CD4-positive, alpha-beta memory T cell (primary cell): ENCODE data around the gene TMEM141. TPM values are rescaled to one million over a fixed set of nuclear protein-coding genes. Genes with fewer than 3 reads are reported as not detected.

Source experiments
- CTCF ChIA-PET: fragments of 350-600 bp; sonication (Branson Sonifier 250); formaldehyde crosslinking; loops from one replicate; lab custom pipeline; 2021; ENCODE audit warnings: inconsistent platforms; ENCODE audit not compliant: partially characterized antibody; lab: Charles Lee
- POLR2A ChIA-PET: fragments of 350-600 bp; sonication (Branson Sonifier 250); formaldehyde crosslinking; loops from one replicate; lab custom pipeline; 2021; ENCODE audit not compliant: partially characterized antibody; lab: Charles Lee
- DNase-seq, 5 donors: peaks; one replicate each; pipeline versions ENCODE4 v3.0.0 to v3.0.0-alpha.2; 2020 to 2022; ENCODE audit warnings: mixed read lengths in 1 of 5
- H3K27ac ChIP-seq: one replicate; pipeline ENCODE4 v1.7.0; 2013; ENCODE audit warnings: low read depth, low read length
- H3K27me3 ChIP-seq: 2 replicates; pipeline ENCODE4 v1.7.0; 2013; ENCODE audit warnings: mild to moderate bottlenecking, low read length, moderate library complexity; ENCODE audit not compliant: insufficient read depth
- H3K36me3 ChIP-seq: 2 replicates; pipeline ENCODE4 v1.7.0; 2013; ENCODE audit warnings: mild to moderate bottlenecking, low read length, moderate library complexity; ENCODE audit not compliant: insufficient read depth
- H3K4me1 ChIP-seq: 2 replicates; pipeline ENCODE4 v1.7.0; 2013; ENCODE audit warnings: mild to moderate bottlenecking, low read length, moderate library complexity; ENCODE audit not compliant: insufficient read depth
- H3K4me3 ChIP-seq, 2 donors: one replicate each; pipeline ENCODE4 v1.7.0; 2013; ENCODE audit warnings: low read length in 2 of 2, mild to moderate bottlenecking in 1 of 2
- H3K9me3 ChIP-seq, 2 donors: one replicate each; pipeline ENCODE4 v1.7.0; 2013; ENCODE audit warnings: low read length in 2 of 2, control low read depth in 1 of 2; ENCODE audit not compliant: control insufficient read depth in 1 of 2
- H3K27ac Mint-ChIP-seq, 7 donors: one replicate each; pipeline ENCODE4 v1.8.0; 2020 to 2021; ENCODE audit warnings: mixed read lengths in 7 of 7, mild to moderate bottlenecking in 6 of 7, inconsistent platforms in 3 of 7, moderate library complexity in 3 of 7
- H3K27me3 Mint-ChIP-seq, 2 donors: one replicate each; pipeline ENCODE4 v1.8.0; 2020 to 2021; ENCODE audit warnings: mixed read lengths in 2 of 2
- H3K36me3 Mint-ChIP-seq, 2 donors: one replicate each; pipeline ENCODE4 v1.8.0; 2020 to 2021; ENCODE audit warnings: mixed read lengths in 2 of 2, inconsistent platforms in 1 of 2, mild to moderate bottlenecking in 1 of 2
- H3K4me1 Mint-ChIP-seq, 4 donors: one replicate each; pipeline ENCODE4 v1.8.0; 2020 to 2021; ENCODE audit warnings: mixed read lengths in 4 of 4, mild to moderate bottlenecking in 1 of 4
- H3K4me3 Mint-ChIP-seq, 8 donors: one replicate each; pipeline ENCODE4 v1.8.0; 2020 to 2021; ENCODE audit warnings: mixed read lengths in 8 of 8, mild to moderate bottlenecking in 7 of 8, moderate library complexity in 6 of 8, inconsistent platforms in 3 of 8
- H3K9me3 Mint-ChIP-seq, 8 donors: one replicate each; pipeline ENCODE4 v1.8.0; 2020 to 2021; ENCODE audit warnings: mixed read lengths in 8 of 8, mild to moderate bottlenecking in 5 of 8, inconsistent platforms in 3 of 8, moderate library complexity in 1 of 8
- intact Hi-C: fragments of 100-400 bp; cut with micrococcal nuclease; formaldehyde crosslinking; loops from one replicate; pipeline ENCODE4 v1.15.1; 2023
- polyA plus RNA-seq, 2 donors: library from polyadenylated mRNA; unstranded; fragments of 300-500 nt; fragmentation: Illumina TruSeq; gene quantifications; one replicate each; pipeline ENCODE4 v1.2.3, GENCODE V29; 2021
- total RNA-seq, 2 experiments: library from RNA; stranded (reverse); gene quantifications; one replicate each; pipeline ENCODE4 v1.2.3, GENCODE V29; 2021

Gene TMEM141
- total and polyA plus RNA-seq, 4 experiments from 2014 or later, result 34.3 to 53.4 (median 44.7) TPM

DNA sequence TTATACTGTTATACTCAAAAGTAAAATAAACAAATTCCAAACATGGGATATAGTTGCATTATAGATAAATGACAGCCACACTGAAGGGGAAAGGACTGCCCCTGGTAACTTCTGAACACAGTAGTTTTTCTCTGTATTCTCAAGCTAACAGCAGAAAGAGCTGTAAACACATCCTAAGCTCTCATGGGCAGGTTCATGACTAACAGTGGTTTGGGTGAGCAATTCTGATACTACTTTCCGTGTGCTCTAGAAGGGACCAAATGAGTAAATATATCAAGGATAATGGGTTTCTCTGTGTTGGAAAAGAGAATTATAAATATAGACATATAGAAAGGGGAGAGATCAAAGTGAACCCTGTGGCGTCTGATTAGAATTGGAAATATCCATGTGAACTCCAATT is 40.6 kb upstream of the TMEM141 start:
- H3K9me3 Mint-ChIP-seq, result peaks cover 3 to 24% (median 18%) of the 10 kb centered on the region in 8 donors
- H3K27ac ChIP-seq, result no peak overlapping the region
- POLR2A ChIA-PET, result no interaction called here

DNA sequence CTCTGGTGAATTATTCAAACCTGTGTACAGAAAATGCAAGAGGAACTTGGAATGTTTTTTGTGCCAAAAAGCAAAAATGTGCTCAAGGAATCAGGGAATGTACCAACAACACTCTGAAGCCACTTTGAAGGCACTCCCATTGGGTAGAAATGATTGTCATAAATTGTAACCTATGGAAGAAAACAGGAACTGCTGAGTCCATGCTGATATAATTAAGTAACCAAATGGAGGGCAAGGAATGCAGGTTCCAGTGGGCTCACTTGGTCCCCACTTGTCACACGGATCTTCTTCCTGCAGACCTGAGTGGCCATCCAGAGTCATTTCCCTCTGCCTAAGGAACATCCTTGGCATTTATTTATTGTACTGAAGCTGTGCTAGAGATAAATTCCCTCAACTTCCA is 39.9 kb upstream of the TMEM141 start:
- CTCF ChIA-PET, result interaction anchor here (0.6 kb wide), 1 partner anchor 376 kb away, joined by 4 read pairs; no protein-coding TSS in a partner anchor
- Histone ChIP-seq H3K4me1 (no peaks in the 10 kb centered on the region), H3K36me3 (no peaks in the 10 kb centered on the region), H3K27me3 (no peaks in the 10 kb centered on the region), H3K27ac (no peak overlapping the region), H3K9me3 (peaks cover 0 to 6% of the 10 kb centered on the region in 2 donors), H3K4me3 (no peak overlapping the region)
- peaks cover 0 to 4% of the 10 kb centered on the region in 2 donors for H3K36me3 Mint-ChIP-seq
- POLR2A ChIA-PET, result no interaction called here
- peaks cover 5 to 8% of the 10 kb centered on the region in 2 donors for H3K27me3 Mint-ChIP-seq
- H3K4me3 Mint-ChIP-seq, result no peak overlapping the region
- H3K27ac Mint-ChIP-seq, result no peak overlapping the region
- peaks cover 3 to 29% (median 21%) of the 10 kb centered on the region in 8 donors for H3K9me3 Mint-ChIP-seq
- no peaks in the 10 kb centered on the region for H3K4me1 Mint-ChIP-seq
- intact Hi-C loops, result no loop called here
- DNase-seq, result no peak

More for the DNA sequence above, 40.6 kb upstream of the TMEM141 start:
- Mint-ChIP-seq H3K27ac (no peak overlapping the region), H3K4me3 (no peak overlapping the region), H3K27me3 (peaks cover 3 to 6% of the 10 kb centered on the region in 2 donors), H3K4me1 (no peaks in the 10 kb centered on the region), H3K36me3 (peaks cover 0 to 4% of the 10 kb centered on the region in 2 donors)
- CTCF ChIA-PET, result no interaction called here
- intact Hi-C loops, result no loop called here
- Histone ChIP-seq H3K36me3 (no peaks in the 10 kb centered on the region), H3K9me3 (peaks cover 0 to 6% of the 10 kb centered on the region in 2 donors), H3K4me3 (no peak overlapping the region), H3K27me3 (no peaks in the 10 kb centered on the region), H3K4me1 (no peaks in the 10 kb centered on the region)
- no peak for DNase-seq

DNA sequence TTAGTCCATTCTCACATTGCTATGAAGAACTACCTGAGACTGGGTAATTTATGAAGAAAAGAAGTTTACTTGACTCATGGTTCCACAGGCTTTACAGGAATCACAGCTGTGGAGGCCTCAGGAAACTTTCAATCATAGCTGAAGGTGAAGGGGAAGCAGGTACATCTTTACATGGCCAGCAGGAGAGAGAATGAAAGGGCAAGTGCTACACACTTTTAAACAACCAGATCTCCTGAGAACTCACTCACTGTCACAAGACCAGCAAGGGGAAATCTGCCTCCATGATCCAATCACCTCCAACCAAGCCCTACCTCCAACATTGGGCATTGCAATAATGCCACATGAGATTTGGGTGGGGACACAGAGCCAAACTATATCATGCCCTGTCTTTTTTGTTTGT is 39.3 kb upstream of the TMEM141 start:
- Histone ChIP-seq H3K9me3 (peaks cover 0 to 6% of the 10 kb centered on the region in 2 donors), H3K4me3 (no peak overlapping the region), H3K36me3 (no peaks in the 10 kb centered on the region), H3K4me1 (no peaks in the 10 kb centered on the region), H3K27ac (no peak overlapping the region), H3K27me3 (no peaks in the 10 kb centered on the region)
- intact Hi-C loops, result no loop called here
- DNase-seq, result no peak
- Mint-ChIP-seq H3K4me1 (no peaks in the 10 kb centered on the region), H3K4me3 (no peak overlapping the region), H3K27me3 (peaks cover 5 to 8% of the 10 kb centered on the region in 2 donors), H3K36me3 (peaks cover 0 to 4% of the 10 kb centered on the region in 2 donors), H3K27ac (no peak overlapping the region), H3K9me3 (peaks cover 3 to 29% (median 21%) of the 10 kb centered on the region in 8 donors)
- ChIA-PET CTCF (no interaction called here), POLR2A (no interaction called here)

DNA sequence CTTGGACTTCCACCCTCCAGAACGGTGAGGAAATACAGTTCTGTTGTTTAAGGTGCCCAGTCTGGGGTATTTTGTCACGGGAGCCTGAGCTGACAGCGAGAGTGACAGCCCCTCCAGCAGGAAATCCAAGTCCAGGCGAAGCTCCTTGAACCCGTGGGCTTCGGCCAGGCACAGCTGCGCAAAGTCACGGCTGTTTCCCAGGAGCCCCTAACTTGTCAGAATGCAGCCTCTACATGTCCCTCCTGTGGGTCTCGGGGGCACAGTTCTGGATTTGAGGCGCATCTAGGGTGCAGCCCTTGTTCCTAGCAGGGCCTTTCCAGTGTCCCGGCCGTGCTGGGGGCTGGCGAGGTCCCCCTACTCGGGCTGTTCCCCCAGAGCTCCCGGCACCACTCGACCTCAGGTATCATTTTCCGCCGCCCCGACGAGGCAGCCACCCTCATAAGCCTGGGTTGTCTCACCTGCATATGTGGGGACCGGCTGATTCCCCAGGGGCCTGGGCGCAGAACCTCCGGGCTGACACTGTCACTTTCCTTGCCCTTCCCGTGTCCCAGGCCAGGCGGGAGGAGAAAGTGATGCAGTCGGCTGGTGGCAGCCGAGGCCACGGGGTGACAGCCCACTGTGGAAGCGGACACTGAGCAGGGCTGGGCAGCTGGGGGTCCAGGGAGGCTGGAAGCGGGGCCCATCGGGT is 37.6 kb upstream of the TMEM141 start:
- H3K9me3 ChIP-seq, result peaks cover 0 to 6% of the 10 kb centered on the region in 2 donors
- DNase-seq, result peak in 1 of 5 donors; percentile 20
- H3K27ac ChIP-seq, result no peak overlapping the region
- POLR2A ChIA-PET, result no interaction called here
- Mint-ChIP-seq H3K27me3 (peaks cover 3 to 8% of the 10 kb centered on the region in 2 donors), H3K36me3 (peaks cover 0 to 4% of the 10 kb centered on the region in 2 donors), H3K4me1 (no peaks in the 10 kb centered on the region), H3K27ac (no peak overlapping the region), H3K9me3 (peaks cover 3 to 29% (median 21%) of the 10 kb centered on the region in 8 donors), H3K4me3 (no peak overlapping the region)
- no peaks in the 10 kb centered on the region for H3K4me1 ChIP-seq
- H3K27me3 ChIP-seq, result no peaks in the 10 kb centered on the region
- intact Hi-C loops, result no loop called here
- H3K36me3 ChIP-seq, result no peaks in the 10 kb centered on the region
- no peak overlapping the region for H3K4me3 ChIP-seq
- CTCF ChIA-PET, result no interaction called here

DNA sequence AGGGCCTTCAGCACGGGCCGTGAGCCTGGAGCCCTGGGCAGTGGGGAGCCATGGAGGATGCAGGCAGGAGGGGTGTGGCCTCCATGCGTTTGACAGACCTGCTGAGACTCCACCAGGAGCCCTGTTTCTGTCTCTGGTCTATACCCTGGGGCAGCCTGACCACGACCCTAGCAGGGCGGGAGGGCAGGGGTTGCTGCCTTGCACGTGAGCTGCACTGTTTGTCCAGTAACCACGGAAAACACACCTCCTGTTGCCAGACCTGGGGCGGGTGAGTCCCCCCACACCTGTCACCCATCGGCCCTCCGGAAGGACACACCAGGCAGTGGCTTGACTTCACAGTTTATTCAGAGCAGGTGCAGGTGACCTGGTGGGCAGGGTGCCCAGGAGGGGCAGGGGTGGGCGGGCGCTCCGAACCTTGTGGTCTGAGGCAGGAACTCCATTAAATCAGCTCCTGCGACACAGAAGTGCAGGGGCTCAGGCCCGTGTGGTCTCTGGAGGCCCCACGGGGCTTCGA is 37.0 kb upstream of the TMEM141 start:
- Mint-ChIP-seq H3K27ac (no peak overlapping the region), H3K4me1 (no peaks in the 10 kb centered on the region), H3K36me3 (peaks cover 0 to 4% of the 10 kb centered on the region in 2 donors), H3K9me3 (peaks cover 3 to 29% (median 21%) of the 10 kb centered on the region in 8 donors), H3K4me3 (no peak overlapping the region), H3K27me3 (peaks cover 3 to 8% of the 10 kb centered on the region in 2 donors)
- H3K27ac ChIP-seq, result no peak overlapping the region
- ChIA-PET CTCF (no interaction called here), POLR2A (no interaction called here)
- intact Hi-C loops, result no loop called here
- no peaks in the 10 kb centered on the region for H3K4me1 ChIP-seq
- no peak overlapping the region for H3K4me3 ChIP-seq
- no peak for DNase-seq
- H3K36me3 ChIP-seq, result no peaks in the 10 kb centered on the region
- H3K27me3 ChIP-seq, result no peaks in the 10 kb centered on the region
- H3K9me3 ChIP-seq, result peaks cover 0 to 6% of the 10 kb centered on the region in 2 donors

DNA sequence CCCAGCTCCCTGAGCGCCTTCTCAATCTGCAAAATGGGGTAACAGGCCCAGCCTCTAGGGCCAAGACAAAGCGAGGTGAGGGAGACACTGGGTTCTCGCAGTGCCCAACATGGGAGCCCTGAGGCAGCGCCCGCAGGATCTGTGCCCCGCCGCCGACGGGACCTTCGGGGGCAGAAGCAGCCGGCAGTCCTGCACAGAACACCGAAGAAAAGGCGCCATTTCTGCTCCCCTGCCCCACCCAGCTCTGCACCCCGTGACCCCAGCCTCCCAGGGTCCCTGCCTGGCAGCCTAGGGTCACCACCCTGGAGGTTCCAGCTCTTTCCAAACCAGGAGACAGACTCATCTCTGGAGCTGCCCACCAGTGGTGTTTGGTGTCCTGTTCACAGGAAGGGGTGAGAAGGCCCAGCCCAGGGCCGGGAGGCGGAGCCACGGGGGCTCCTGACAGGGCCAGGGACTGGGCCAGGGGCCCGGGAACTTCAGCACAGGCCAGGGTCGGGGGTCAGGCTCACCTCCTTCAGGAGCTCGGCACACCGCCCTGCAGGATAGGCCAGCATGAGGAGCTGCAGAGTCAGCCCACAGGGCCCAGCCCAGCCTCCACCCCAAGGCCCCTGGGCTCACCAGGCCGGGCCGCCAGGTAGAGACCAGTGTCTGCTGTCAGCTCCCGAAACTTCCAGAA is 36.4 kb upstream of the TMEM141 start:
- Histone ChIP-seq H3K4me3 (no peak overlapping the region), H3K4me1 (no peaks in the 10 kb centered on the region), H3K9me3 (peaks cover 0 to 6% of the 10 kb centered on the region in 2 donors), H3K27me3 (no peaks in the 10 kb centered on the region), H3K27ac (no peak overlapping the region), H3K36me3 (no peaks in the 10 kb centered on the region)
- Mint-ChIP-seq H3K4me1 (no peaks in the 10 kb centered on the region), H3K27me3 (peaks cover 3 to 9% of the 10 kb centered on the region in 2 donors), H3K36me3 (peaks cover 0 to 4% of the 10 kb centered on the region in 2 donors), H3K9me3 (peaks cover 3 to 29% (median 21%) of the 10 kb centered on the region in 8 donors), H3K4me3 (no peak overlapping the region), H3K27ac (no peak overlapping the region)
- peak in 1 of 5 donors; percentile 27 for DNase-seq
- ChIA-PET POLR2A (no interaction called here), CTCF (interaction anchor here (0.9 kb wide), 1 partner anchor 17 kb away, joined by 4 read pairs; no protein-coding TSS in a partner anchor)
- intact Hi-C loops, result no loop called here
